ENCODE results near the gene SLC25A34.

- TF ChIP-seq ZNF175 (tag by site-specific recombination; IDR thresholded peaks at IDR 0.05) (no peak), CTCF (tag by site-specific recombination; IDR thresholded peaks at IDR 0.05) (0 out of 2 replicates have a peak, but pooled peaks have one; percentile 8), ZNF292 (tag by site-specific recombination; IDR thresholded peaks at IDR 0.05; ENCODE audit: borderline replicate concordance, low read depth) (no peak), ATF2 (tag by site-specific recombination; IDR thresholded peaks at IDR 0.05; ENCODE audit: low read depth) (no peak), ZNF561 (tag by site-specific recombination; IDR thresholded peaks at IDR 0.05; ENCODE audit: borderline replicate concordance) (no peak), ZBTB7A (tag by site-specific recombination; IDR thresholded peaks at IDR 0.05; ENCODE audit: low read depth) (no peak), TCF7L2 (IDR thresholded peaks at IDR 0.05; ENCODE audit: borderline replicate concordance, low read depth, low read length) (no peak), ZNF174 (tag by site-specific recombination; IDR thresholded peaks at IDR 0.05) (no peak)
Observed at GRCh38 chr1:15736038-15736891, at the start of gene SLC25A34.

Measured in HEK293 (cell line).